OCI-LY1 (cell line): ENCODE measurements around the gene MCUR1.

Experiments
- EZH2 ChIP-seq: fragments of 200-600 bp; sonication (generic), shearing (Covaris generic); IDR thresholded peaks from 2 replicates; pipeline ENCODE4 v1.8.0; 2017; ENCODE audit warnings: borderline replicate concordance, mixed run types, mild to moderate bottlenecking, antibody characterized with exemption, low read length, moderate library complexity, mixed read lengths
- TF ChIP-seq, protein P1 (sequence below): fragments of 200-600 bp; sonication (generic), shearing (Covaris generic); IDR thresholded peaks from 2 replicates; pipeline ENCODE4 v1.5.1; 2017; ENCODE audit warnings: mild to moderate bottlenecking, antibody characterized with exemption, low read length, moderate library complexity, mixed read lengths

DNA sequence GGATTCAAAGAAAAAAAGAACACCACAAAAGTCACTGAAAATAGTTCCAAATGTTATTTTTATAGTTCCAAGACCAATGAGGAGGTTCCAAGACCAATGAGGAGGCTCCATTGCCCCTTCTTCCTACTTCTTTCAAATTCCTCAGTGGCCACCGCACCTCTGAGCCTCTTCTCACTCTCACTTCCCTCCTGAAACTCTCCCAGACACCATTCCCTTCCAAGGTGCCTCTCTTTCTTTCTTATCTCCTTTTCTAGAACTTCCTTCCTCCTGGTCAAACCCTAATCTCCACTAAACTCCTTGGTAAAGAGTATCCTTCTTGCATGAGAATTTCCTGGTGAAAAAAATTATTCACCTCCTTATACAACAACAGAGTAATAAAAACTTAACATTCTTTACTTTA lies 20.4 kb upstream of the MCUR1 start:
- TF ChIP-seq, protein P1, sequence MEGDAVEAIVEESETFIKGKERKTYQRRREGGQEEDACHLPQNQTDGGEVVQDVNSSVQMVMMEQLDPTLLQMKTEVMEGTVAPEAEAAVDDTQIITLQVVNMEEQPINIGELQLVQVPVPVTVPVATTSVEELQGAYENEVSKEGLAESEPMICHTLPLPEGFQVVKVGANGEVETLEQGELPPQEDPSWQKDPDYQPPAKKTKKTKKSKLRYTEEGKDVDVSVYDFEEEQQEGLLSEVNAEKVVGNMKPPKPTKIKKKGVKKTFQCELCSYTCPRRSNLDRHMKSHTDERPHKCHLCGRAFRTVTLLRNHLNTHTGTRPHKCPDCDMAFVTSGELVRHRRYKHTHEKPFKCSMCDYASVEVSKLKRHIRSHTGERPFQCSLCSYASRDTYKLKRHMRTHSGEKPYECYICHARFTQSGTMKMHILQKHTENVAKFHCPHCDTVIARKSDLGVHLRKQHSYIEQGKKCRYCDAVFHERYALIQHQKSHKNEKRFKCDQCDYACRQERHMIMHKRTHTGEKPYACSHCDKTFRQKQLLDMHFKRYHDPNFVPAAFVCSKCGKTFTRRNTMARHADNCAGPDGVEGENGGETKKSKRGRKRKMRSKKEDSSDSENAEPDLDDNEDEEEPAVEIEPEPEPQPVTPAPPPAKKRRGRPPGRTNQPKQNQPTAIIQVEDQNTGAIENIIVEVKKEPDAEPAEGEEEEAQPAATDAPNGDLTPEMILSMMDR: no peak
- no peak for TF ChIP-seq EZH2
